ENCODE measurements around the gene NFATC4. TPM values are rescaled to one million over a fixed set of nuclear protein-coding genes. Genes with fewer than 3 reads are reported as not detected.

The NFATC4 gene
- total RNA-seq, 1 experiment from 2014 or later: 7.6 TPM

DNA sequence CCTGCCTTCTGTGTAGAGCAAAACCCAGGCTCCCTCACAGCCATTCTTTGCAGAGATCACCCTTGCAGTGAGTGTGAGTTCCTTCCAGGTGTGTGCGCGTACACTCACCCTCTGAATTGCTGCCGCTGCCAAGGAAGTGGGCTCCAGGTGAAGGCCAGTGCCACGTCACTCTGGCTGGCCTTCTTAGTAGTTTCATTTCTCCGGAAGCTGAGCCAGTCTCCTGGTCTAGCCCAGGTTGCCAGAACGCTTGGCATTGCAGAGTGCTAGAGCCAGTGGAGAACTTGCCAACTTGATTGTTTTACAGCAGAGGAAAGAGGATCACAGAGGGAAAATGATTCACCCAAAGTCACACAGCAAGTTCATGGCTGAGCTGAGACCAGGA, 50.5 kb downstream of the NFATC4 start:
- intact Hi-C loops (cut with micrococcal nuclease): no loop called here
- RAD21 ChIA-PET (ENCODE audit: low non-redundant PET in 1 of 2, low total read pairs in 2 of 2, uncharacterized antibody in 2 of 2, unreplicated experiment in 2 of 2): no interaction called here
- Histone ChIP-seq H3K27ac (ENCODE audit: low read depth, low read length) (no peak overlapping the region), H3K36me3 (ENCODE audit: control insufficient read depth in 1 of 2, insufficient read depth in 2 of 2, low read length in 2 of 2) (no peaks in the 10 kb centered on the region), H3K4me3 (replicated peaks in 1 of 2; ENCODE audit: low read depth in 1 of 2, low read length in 2 of 2) (no peak overlapping the region), H3K79me2 (ENCODE audit: insufficient read depth, low read length) (no peaks in the 10 kb centered on the region), H3K9me3 (ENCODE audit: control insufficient read depth in 1 of 2, insufficient read depth in 1 of 2, low read depth in 1 of 2, low read length in 2 of 2) (no peaks in the 10 kb centered on the region), H2AFZ (ENCODE audit: low read depth, low read length, poor library complexity, severe bottlenecking) (no peak overlapping the region), H3K4me1 (ENCODE audit: control insufficient read depth in 1 of 2, insufficient read depth in 2 of 2, low read length in 2 of 2) (no peaks in the 10 kb centered on the region), H4K20me1 (ENCODE audit: insufficient read depth) (no peaks in the 10 kb centered on the region), H3K4me2 (ENCODE audit: low read length) (no peak overlapping the region), H3K9me2 (ENCODE audit: insufficient read depth) (no peaks in the 10 kb centered on the region), H3K9ac (ENCODE audit: low read length) (no peak overlapping the region), H3K27me3 (ENCODE audit: insufficient read depth, low read length) (no peaks in the 10 kb centered on the region)
- CTCF ChIA-PET: interaction anchor here (1.3 to 2.0 kb wide), 2 partner anchors 13 to 85 kb away, joined by 4 to 5 read pairs; no protein-coding TSS in a partner anchor
- POLR2A ChIA-PET: interaction anchor here (1.2 kb wide), 1 partner anchor 11 kb away, joined by 4 read pairs; the partner anchor contains the start of genes CBLN3 and KHNYN
- no TSS peak for BruUV-seq (replicated peaks)
- ATAC-seq: no peak
- no peak for DNase-seq (ENCODE audit: low read depth, low spot score)
- TF ChIP-seq ZNF274 (IDR thresholded peaks at IDR 0.05; ENCODE audit: low read depth, low read length): no peak
- TF ChIP-seq REST (IDR thresholded peaks at IDR 0.05; ENCODE audit: low read depth): no peak
- TF ChIP-seq SIN3A (IDR thresholded peaks at IDR 0.05; ENCODE audit: low read depth): no peak
- no peak for TF ChIP-seq JUND (IDR thresholded peaks at IDR 0.05)
- TF ChIP-seq, protein P1, sequence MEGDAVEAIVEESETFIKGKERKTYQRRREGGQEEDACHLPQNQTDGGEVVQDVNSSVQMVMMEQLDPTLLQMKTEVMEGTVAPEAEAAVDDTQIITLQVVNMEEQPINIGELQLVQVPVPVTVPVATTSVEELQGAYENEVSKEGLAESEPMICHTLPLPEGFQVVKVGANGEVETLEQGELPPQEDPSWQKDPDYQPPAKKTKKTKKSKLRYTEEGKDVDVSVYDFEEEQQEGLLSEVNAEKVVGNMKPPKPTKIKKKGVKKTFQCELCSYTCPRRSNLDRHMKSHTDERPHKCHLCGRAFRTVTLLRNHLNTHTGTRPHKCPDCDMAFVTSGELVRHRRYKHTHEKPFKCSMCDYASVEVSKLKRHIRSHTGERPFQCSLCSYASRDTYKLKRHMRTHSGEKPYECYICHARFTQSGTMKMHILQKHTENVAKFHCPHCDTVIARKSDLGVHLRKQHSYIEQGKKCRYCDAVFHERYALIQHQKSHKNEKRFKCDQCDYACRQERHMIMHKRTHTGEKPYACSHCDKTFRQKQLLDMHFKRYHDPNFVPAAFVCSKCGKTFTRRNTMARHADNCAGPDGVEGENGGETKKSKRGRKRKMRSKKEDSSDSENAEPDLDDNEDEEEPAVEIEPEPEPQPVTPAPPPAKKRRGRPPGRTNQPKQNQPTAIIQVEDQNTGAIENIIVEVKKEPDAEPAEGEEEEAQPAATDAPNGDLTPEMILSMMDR (IDR thresholded peaks at IDR 0.05 in 2 of 3, conservative IDR thresholded peaks at IDR 0.05 in 1 of 3; ENCODE audit: borderline replicate concordance in 1 of 3, insufficient read depth in 1 of 3, low read depth in 2 of 3, low read length in 2 of 3): no peak
- no peak for TF ChIP-seq EZH2phosphoT487 (IDR thresholded peaks at IDR 0.05; ENCODE audit: borderline replicate concordance)
- no peak for TF ChIP-seq EGR1 (IDR thresholded peaks at IDR 0.05; ENCODE audit: low read depth)
- no peak for TF ChIP-seq ATF3 (IDR thresholded peaks at IDR 0.05)
- no peak for TF ChIP-seq POLR2A (IDR thresholded peaks at IDR 0.05; ENCODE audit: borderline replicate concordance, extremely low read depth, insufficient read depth, insufficient read length)
- no peak for TF ChIP-seq YY1 (IDR thresholded peaks at IDR 0.05; ENCODE audit: extremely low read depth, insufficient replicate concordance, low read depth, low read length)
- no peak for TF ChIP-seq ZFX (IDR thresholded peaks at IDR 0.05)
- no peak for TF ChIP-seq TCF7L2 (IDR thresholded peaks at IDR 0.05; ENCODE audit: borderline replicate concordance, extremely low read depth, insufficient read depth, insufficient read length)
- TF ChIP-seq MAX (IDR thresholded peaks at IDR 0.05): no peak
- TF ChIP-seq ZBTB33 (IDR thresholded peaks at IDR 0.05; ENCODE audit: extremely low read depth, insufficient replicate concordance, low read length): no peak
- no peak for TF ChIP-seq ELF1 (IDR thresholded peaks at IDR 0.05; ENCODE audit: borderline replicate concordance, low read depth)
- no peak for TF ChIP-seq POLR2AphosphoS5 (IDR thresholded peaks at IDR 0.05; ENCODE audit: low read depth, low read length)
- no peak for TF ChIP-seq CEBPB (IDR thresholded peaks at IDR 0.05; ENCODE audit: low read depth)
- no peak for TF ChIP-seq FOSL1 (IDR thresholded peaks at IDR 0.05; ENCODE audit: low read depth)
